ENCODE measurements around the gene POU2AF1.

- TF ChIP-seq POLR2A (IDR thresholded peaks at IDR 0.05) (no peak), CTCF (IDR thresholded peaks at IDR 0.05) (no peak)
Observed at GRCh38 chr11:111406091-111406490, 27.0 kb upstream of the POU2AF1 start.

All from esophagus squamous epithelium (tissue), 4 donors.